ENCODE results near the gene HSD3B2.

The HSD3B2 gene

DNA sequence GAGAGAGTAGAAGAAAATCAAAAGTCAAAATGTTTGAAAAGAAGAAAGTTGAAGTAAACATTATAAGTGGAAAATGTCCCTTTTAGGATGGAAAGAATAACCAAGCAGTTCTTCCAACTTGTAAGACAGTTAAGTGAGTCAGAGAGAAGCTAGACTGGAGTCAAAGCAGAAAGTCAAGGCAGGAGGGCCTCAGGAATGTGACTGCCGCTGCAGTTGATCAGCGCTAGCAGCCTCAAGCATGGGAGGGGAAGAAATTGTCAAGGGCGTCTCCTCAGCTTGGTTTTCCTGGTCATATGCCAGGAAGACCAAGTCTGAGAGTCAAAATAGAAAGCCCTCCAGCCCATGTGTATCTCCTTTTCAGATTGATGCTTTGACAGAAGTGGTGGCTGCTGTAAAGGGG lies 23.2 kb upstream of the HSD3B2 start:
- Histone ChIP-seq H3K36me3 (ENCODE audit: control insufficient read depth in 1 of 2, insufficient read depth in 2 of 2, low read depth in 1 of 2, low read length in 2 of 2) (no peaks in the 10 kb centered on the region), H3K9ac (ENCODE audit: low read length) (no peak overlapping the region), H2BK5ac (ENCODE audit: low read depth, low read length, poor library complexity, severe bottlenecking) (no peak overlapping the region), H3K79me1 (replicated peaks; ENCODE audit: low read length, poor library complexity, severe bottlenecking) (no peaks in the 10 kb centered on the region), H3K4me3 (ENCODE audit: insufficient read depth in 1 of 2, low read depth in 1 of 2, low read length in 2 of 2) (no peak overlapping the region), H2BK12ac (ENCODE audit: low read length in 2 of 2) (no peak overlapping the region), H3K18ac (ENCODE audit: low read depth in 1 of 2, low read length in 2 of 2) (no peak overlapping the region), H2AK5ac (ENCODE audit: low read length, severe bottlenecking) (no peak overlapping the region), H3K27me3 (ENCODE audit: control insufficient read depth in 1 of 2, insufficient read depth in 1 of 2, low read length in 2 of 2) (peaks cover 5 to 16% of the 10 kb centered on the region in 2 experiments), H2BK120ac (ENCODE audit: low read depth, low read length) (no peak overlapping the region), H3K4me1 (ENCODE audit: control insufficient read depth, insufficient read depth, low read depth, low read length) (no peaks in the 10 kb centered on the region), H4K91ac (ENCODE audit: low read length) (no peak overlapping the region), H3K14ac (ENCODE audit: low read length in 2 of 2) (no peak overlapping the region), H3K4ac (ENCODE audit: low read depth in 1 of 2, low read length in 2 of 2) (no peak overlapping the region), H2AFZ (ENCODE audit: low read depth, low read length) (no peak overlapping the region), H3K23ac (ENCODE audit: low read length in 2 of 2) (no peak overlapping the region), H3K27ac (ENCODE audit: low read length, poor library complexity, severe bottlenecking) (no peak overlapping the region), H4K8ac (ENCODE audit: low read length) (no peak overlapping the region), H3K9me3 (ENCODE audit: control insufficient read depth, low read length) (no peaks in the 10 kb centered on the region), H3K4me2 (ENCODE audit: low read length, poor library complexity, severe bottlenecking) (no peak overlapping the region), H2BK15ac (ENCODE audit: low read depth, poor library complexity, severe bottlenecking) (no peak overlapping the region)
- WGBS, result 89% methylated on average over 3 of the region's 3 CpGs
- no peak for DNase-seq

DNA sequence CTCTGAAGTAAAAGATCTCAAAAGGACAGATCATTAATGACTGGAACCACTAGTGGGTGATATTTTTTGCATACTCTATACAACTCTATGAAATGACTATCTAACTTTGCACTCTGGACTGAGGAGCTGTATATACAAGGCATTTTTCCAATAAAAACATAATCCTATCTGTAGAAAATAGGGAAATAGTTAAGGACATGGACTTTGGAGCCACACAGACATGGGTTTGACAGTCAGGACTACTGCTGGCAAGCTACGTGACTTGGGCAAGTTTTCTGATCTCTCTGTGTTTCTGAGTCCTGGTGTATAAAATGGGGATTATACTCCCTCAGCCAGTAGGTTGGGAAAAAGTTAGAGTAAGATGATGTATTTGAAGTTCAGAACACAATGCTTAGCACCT lies 20.9 kb upstream of the HSD3B2 start:
- no peaks in the 10 kb centered on the region for H3K79me1 ChIP-seq (replicated peaks; ENCODE audit: low read length, poor library complexity, severe bottlenecking)
- peaks cover 0 to 8% of the 10 kb centered on the region in 2 experiments for H3K27me3 ChIP-seq (ENCODE audit: control insufficient read depth in 1 of 2, insufficient read depth in 1 of 2, low read length in 2 of 2)
- no peaks in the 10 kb centered on the region for H3K36me3 ChIP-seq (ENCODE audit: control insufficient read depth in 1 of 2, insufficient read depth in 2 of 2, low read depth in 1 of 2, low read length in 2 of 2)
- WGBS, result 81% methylated on average over 1 of the region's 1 CpG
- H3K27ac ChIP-seq (ENCODE audit: low read length, poor library complexity, severe bottlenecking), result no peak overlapping the region
- H3K9ac ChIP-seq (ENCODE audit: low read length), result no peak overlapping the region
- no peak overlapping the region for H2BK120ac ChIP-seq (ENCODE audit: low read depth, low read length)
- no peak overlapping the region for H2AK5ac ChIP-seq (ENCODE audit: low read length, severe bottlenecking)
- H3K4ac ChIP-seq (ENCODE audit: low read depth in 1 of 2, low read length in 2 of 2), result no peak overlapping the region
- H2BK12ac ChIP-seq (ENCODE audit: low read length in 2 of 2), result no peak overlapping the region
- H4K8ac ChIP-seq (ENCODE audit: low read length), result no peak overlapping the region
- no peak overlapping the region for H3K23ac ChIP-seq (ENCODE audit: low read length in 2 of 2)
- H3K4me1 ChIP-seq (ENCODE audit: control insufficient read depth, insufficient read depth, low read depth, low read length), result no peaks in the 10 kb centered on the region
- no peak overlapping the region for H3K4me2 ChIP-seq (ENCODE audit: low read length, poor library complexity, severe bottlenecking)
- no peak overlapping the region for H2BK15ac ChIP-seq (ENCODE audit: low read depth, poor library complexity, severe bottlenecking)
- no peak overlapping the region for H2BK5ac ChIP-seq (ENCODE audit: low read depth, low read length, poor library complexity, severe bottlenecking)
- H3K4me3 ChIP-seq (ENCODE audit: insufficient read depth in 1 of 2, low read depth in 1 of 2, low read length in 2 of 2), result no peak overlapping the region
- no peak overlapping the region for H3K14ac ChIP-seq (ENCODE audit: low read length in 2 of 2)
- no peaks in the 10 kb centered on the region for H3K9me3 ChIP-seq (ENCODE audit: control insufficient read depth, low read length)
- H3K18ac ChIP-seq (ENCODE audit: low read depth in 1 of 2, low read length in 2 of 2), result no peak overlapping the region
- H2AFZ ChIP-seq (ENCODE audit: low read depth, low read length), result no peak overlapping the region
- no peak overlapping the region for H4K91ac ChIP-seq (ENCODE audit: low read length)
- no peak for DNase-seq

DNA sequence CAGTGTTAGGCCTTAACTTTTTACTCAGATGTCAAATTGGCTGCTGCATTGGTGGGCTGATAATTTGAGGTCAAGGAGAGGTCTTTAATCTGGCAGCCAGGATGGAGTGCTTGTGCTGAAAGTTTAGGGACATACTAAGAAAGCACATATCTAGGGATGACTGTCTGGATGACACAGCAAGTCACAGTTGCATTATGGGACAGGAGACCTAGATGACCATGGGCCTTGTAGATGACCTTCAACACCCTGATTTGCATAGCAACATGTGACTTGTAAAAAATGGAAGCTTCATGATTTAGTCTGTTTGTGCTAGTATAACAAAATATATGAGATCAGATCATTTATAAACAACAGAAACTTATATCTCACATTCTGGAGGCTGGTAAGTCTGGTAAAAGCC lies 18.0 kb upstream of the HSD3B2 start:
- H3K4me3 ChIP-seq (ENCODE audit: insufficient read depth in 1 of 2, low read depth in 1 of 2, low read length in 2 of 2), result no peak overlapping the region
- H3K23ac ChIP-seq (ENCODE audit: low read length in 2 of 2), result no peak overlapping the region
- H3K27ac ChIP-seq (ENCODE audit: low read length, poor library complexity, severe bottlenecking), result no peak overlapping the region
- no peak overlapping the region for H2AFZ ChIP-seq (ENCODE audit: low read depth, low read length)
- H3K18ac ChIP-seq (ENCODE audit: low read depth in 1 of 2, low read length in 2 of 2), result no peak overlapping the region
- no peak overlapping the region for H2BK120ac ChIP-seq (ENCODE audit: low read depth, low read length)
- no peaks in the 10 kb centered on the region for H3K4me1 ChIP-seq (ENCODE audit: control insufficient read depth, insufficient read depth, low read depth, low read length)
- H4K8ac ChIP-seq (ENCODE audit: low read length), result no peak overlapping the region
- H2BK15ac ChIP-seq (ENCODE audit: low read depth, poor library complexity, severe bottlenecking), result no peak overlapping the region
- H3K14ac ChIP-seq (ENCODE audit: low read length in 2 of 2), result no peak overlapping the region
- no peaks in the 10 kb centered on the region for H3K36me3 ChIP-seq (ENCODE audit: control insufficient read depth in 1 of 2, insufficient read depth in 2 of 2, low read depth in 1 of 2, low read length in 2 of 2)
- no peak overlapping the region for H2AK5ac ChIP-seq (ENCODE audit: low read length, severe bottlenecking)
- no peak overlapping the region for H3K9ac ChIP-seq (ENCODE audit: low read length)
- no peaks in the 10 kb centered on the region for H3K9me3 ChIP-seq (ENCODE audit: control insufficient read depth, low read length)
- H4K91ac ChIP-seq (ENCODE audit: low read length), result no peak overlapping the region
- DNase-seq, result no peak
- no peak overlapping the region for H2BK12ac ChIP-seq (ENCODE audit: low read length in 2 of 2)
- H3K79me1 ChIP-seq (replicated peaks; ENCODE audit: low read length, poor library complexity, severe bottlenecking), result no peaks in the 10 kb centered on the region
- H3K4ac ChIP-seq (ENCODE audit: low read depth in 1 of 2, low read length in 2 of 2), result no peak overlapping the region
- no peak overlapping the region for H2BK5ac ChIP-seq (ENCODE audit: low read depth, low read length, poor library complexity, severe bottlenecking)
- H3K4me2 ChIP-seq (ENCODE audit: low read length, poor library complexity, severe bottlenecking), result no peak overlapping the region
- H3K27me3 ChIP-seq (ENCODE audit: control insufficient read depth in 1 of 2, insufficient read depth in 1 of 2, low read length in 2 of 2), result peaks cover 0 to 8% of the 10 kb centered on the region in 2 experiments

GRCh38 chr1:119397986-119398385 lies 17.0 kb upstream of the HSD3B2 start:
- Histone ChIP-seq H2BK120ac (ENCODE audit: low read depth, low read length) (no peak overlapping the region), H3K14ac (ENCODE audit: low read length in 2 of 2) (no peak overlapping the region), H3K4me3 (ENCODE audit: insufficient read depth in 1 of 2, low read depth in 1 of 2, low read length in 2 of 2) (no peak overlapping the region), H2AK5ac (ENCODE audit: low read length, severe bottlenecking) (no peak overlapping the region), H3K79me1 (replicated peaks; ENCODE audit: low read length, poor library complexity, severe bottlenecking) (no peaks in the 10 kb centered on the region), H4K8ac (ENCODE audit: low read length) (no peak overlapping the region), H3K36me3 (ENCODE audit: control insufficient read depth in 1 of 2, insufficient read depth in 2 of 2, low read depth in 1 of 2, low read length in 2 of 2) (no peaks in the 10 kb centered on the region), H3K9me3 (ENCODE audit: control insufficient read depth, low read length) (no peaks in the 10 kb centered on the region), H3K27ac (ENCODE audit: low read length, poor library complexity, severe bottlenecking) (no peak overlapping the region), H3K27me3 (ENCODE audit: control insufficient read depth in 1 of 2, insufficient read depth in 1 of 2, low read length in 2 of 2) (peaks cover 0 to 2% of the 10 kb centered on the region in 2 experiments), H2BK15ac (ENCODE audit: low read depth, poor library complexity, severe bottlenecking) (no peak overlapping the region), H3K4me1 (ENCODE audit: control insufficient read depth, insufficient read depth, low read depth, low read length) (no peaks in the 10 kb centered on the region), H2BK12ac (ENCODE audit: low read length in 2 of 2) (no peak overlapping the region), H2BK5ac (ENCODE audit: low read depth, low read length, poor library complexity, severe bottlenecking) (no peak overlapping the region), H4K91ac (ENCODE audit: low read length) (no peak overlapping the region), H3K18ac (ENCODE audit: low read depth in 1 of 2, low read length in 2 of 2) (no peak overlapping the region), H3K4ac (ENCODE audit: low read depth in 1 of 2, low read length in 2 of 2) (no peak overlapping the region), H3K4me2 (ENCODE audit: low read length, poor library complexity, severe bottlenecking) (no peak overlapping the region), H3K23ac (ENCODE audit: low read length in 2 of 2) (no peak overlapping the region), H2AFZ (ENCODE audit: low read depth, low read length) (no peak overlapping the region), H3K9ac (ENCODE audit: low read length) (no peak overlapping the region)
- no peak for DNase-seq
- WGBS, result 76% methylated on average over 3 of the region's 3 CpGs

Measured in mesenchymal stem cell (in vitro differentiated cells and primary cell).